ENCODE measurements around the gene C2CD2L.
A peak's percentile ranks its signal among the peaks of the same experiment; 100 is the strongest.

Gene C2CD2L

DNA sequence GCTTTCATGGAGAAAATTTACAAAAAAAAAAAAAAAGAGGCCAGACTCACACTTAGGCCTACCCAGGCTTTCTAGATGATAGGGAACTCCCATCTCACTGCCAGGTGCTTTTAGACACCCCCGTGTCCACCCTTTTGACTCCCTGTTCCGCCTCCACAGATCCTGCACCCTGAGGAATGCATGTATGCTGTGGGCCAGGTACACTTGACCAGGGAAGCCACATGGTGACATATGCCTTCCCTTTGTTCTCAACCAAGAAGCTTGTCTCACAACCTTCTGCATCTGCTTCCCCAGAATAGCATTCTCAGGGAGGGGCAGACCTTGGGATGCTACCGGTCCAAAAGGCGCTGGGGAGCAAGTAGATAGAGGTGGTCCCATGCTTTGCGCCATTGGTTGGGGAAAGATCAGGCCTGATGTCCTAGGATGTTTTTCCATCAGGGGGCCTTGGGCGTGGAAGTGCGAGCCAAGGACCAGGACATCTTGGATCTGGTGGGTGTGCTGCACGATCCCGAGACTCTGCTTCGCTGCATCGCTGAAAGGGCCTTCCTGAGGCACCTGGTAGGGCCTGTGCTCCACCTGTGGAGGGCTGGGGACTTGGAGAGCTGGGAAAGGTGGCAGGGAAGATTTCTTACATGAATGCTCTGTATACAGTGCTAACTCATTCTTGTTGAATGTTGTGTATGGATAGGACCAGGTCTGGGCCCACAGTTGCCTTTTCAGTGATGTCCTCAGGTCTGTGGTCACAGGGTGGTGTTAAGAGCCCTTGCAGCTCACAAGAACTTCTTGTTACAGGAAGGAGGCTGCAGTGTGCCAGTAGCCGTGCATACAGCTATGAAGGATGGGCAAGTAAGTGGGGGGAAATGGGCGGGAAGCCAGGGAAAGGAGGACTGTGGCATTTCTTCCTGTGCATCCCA is 14.9 kb upstream of the C2CD2L start:
- TF ChIP-seq, protein P1, sequence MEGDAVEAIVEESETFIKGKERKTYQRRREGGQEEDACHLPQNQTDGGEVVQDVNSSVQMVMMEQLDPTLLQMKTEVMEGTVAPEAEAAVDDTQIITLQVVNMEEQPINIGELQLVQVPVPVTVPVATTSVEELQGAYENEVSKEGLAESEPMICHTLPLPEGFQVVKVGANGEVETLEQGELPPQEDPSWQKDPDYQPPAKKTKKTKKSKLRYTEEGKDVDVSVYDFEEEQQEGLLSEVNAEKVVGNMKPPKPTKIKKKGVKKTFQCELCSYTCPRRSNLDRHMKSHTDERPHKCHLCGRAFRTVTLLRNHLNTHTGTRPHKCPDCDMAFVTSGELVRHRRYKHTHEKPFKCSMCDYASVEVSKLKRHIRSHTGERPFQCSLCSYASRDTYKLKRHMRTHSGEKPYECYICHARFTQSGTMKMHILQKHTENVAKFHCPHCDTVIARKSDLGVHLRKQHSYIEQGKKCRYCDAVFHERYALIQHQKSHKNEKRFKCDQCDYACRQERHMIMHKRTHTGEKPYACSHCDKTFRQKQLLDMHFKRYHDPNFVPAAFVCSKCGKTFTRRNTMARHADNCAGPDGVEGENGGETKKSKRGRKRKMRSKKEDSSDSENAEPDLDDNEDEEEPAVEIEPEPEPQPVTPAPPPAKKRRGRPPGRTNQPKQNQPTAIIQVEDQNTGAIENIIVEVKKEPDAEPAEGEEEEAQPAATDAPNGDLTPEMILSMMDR (conservative IDR thresholded peaks at IDR 0.05; ENCODE audit: low read depth, low read length), result no peak
- Histone ChIP-seq H3K4me3 (IDR thresholded peaks at IDR 0.05; ENCODE audit: insufficient read depth, low read depth, low read length) (no peak overlapping the region), H2AFZ (ENCODE audit: low read depth) (no peak overlapping the region), H3K4me2 (no peak overlapping the region), H4K20me1 (ENCODE audit: insufficient read depth) (peaks cover 9% of the 10 kb centered on the region), H3K79me2 (ENCODE audit: insufficient read depth, low read depth) (peaks cover 24% of the 10 kb centered on the region), H3K27ac (peak overlapping the region; percentile 69; the same call in 1 of the 2 replicates), H3K9ac (no peak overlapping the region), H3K4me1 (ENCODE audit: low read depth, poor library complexity, severe bottlenecking) (peaks cover 29% of the 10 kb centered on the region), H3K27me3 (ENCODE audit: insufficient read depth, low read depth) (no peaks in the 10 kb centered on the region), H3K36me3 (ENCODE audit: insufficient read depth) (0 out of 2 replicates have a peak, but pooled peaks cover 3% of the 10 kb centered on the region)

DNA sequence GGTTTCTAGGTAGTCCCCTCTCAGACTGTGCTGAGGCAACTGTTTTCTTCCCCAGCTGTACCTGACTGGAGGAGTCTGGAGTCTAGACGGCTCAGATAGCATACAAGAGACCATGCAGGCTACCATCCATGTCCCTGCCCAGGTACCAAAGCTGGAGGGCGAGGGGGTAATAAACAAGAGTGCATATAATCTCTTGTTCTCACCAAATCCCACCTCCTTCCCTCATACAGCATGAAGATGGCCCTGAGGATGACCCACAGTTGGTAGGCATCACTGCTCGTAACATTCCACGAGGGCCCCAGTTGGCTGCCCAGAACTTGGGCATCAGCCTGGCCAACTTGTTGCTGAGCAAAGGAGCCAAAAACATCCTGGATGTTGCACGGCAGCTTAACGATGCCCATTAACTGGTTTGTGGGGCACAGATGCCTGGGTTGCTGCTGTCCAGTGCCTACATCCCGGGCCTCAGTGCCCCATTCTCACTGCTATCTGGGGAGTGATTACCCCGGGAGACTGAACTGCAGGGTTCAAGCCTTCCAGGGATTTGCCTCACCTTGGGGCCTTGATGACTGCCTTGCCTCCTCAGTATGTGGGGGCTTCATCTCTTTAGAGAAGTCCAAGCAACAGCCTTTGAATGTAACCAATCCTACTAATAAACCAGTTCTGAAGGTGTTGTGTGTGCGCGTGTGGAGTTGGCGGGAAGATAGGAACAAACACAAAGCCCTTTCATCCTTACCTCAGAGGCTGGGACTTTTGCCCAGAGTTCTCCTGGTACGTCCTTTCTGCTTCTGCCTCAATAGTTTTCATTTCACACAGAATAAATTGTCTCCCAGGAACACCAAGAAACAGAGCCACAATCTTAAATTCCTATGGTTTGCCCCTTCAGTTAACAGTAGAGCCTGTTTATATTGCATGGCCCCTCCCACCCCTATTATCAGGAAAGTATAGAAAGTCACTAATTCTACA is 14.0 kb upstream of the C2CD2L start:
- Histone ChIP-seq H3K27ac (peak overlapping the region; percentile 69; the same call in 1 of the 2 replicates), H3K4me1 (ENCODE audit: low read depth, poor library complexity, severe bottlenecking) (peaks cover 21% of the 10 kb centered on the region), H3K36me3 (ENCODE audit: insufficient read depth) (0 out of 2 replicates have a peak, but pooled peaks cover 3% of the 10 kb centered on the region), H3K79me2 (ENCODE audit: insufficient read depth, low read depth) (peaks cover 24% of the 10 kb centered on the region), H2AFZ (ENCODE audit: low read depth) (no peak overlapping the region), H3K4me3 (IDR thresholded peaks at IDR 0.05; ENCODE audit: insufficient read depth, low read depth, low read length) (no peak overlapping the region), H3K27me3 (ENCODE audit: insufficient read depth, low read depth) (no peaks in the 10 kb centered on the region), H3K4me2 (peak overlapping the region; percentile 91), H4K20me1 (ENCODE audit: insufficient read depth) (peaks cover 9% of the 10 kb centered on the region), H3K9ac (peak overlapping the region; percentile 87; the same call in 1 of the 2 replicates)
- TF ChIP-seq, protein P1 (conservative IDR thresholded peaks at IDR 0.05; ENCODE audit: low read depth, low read length), result no peak

DNA sequence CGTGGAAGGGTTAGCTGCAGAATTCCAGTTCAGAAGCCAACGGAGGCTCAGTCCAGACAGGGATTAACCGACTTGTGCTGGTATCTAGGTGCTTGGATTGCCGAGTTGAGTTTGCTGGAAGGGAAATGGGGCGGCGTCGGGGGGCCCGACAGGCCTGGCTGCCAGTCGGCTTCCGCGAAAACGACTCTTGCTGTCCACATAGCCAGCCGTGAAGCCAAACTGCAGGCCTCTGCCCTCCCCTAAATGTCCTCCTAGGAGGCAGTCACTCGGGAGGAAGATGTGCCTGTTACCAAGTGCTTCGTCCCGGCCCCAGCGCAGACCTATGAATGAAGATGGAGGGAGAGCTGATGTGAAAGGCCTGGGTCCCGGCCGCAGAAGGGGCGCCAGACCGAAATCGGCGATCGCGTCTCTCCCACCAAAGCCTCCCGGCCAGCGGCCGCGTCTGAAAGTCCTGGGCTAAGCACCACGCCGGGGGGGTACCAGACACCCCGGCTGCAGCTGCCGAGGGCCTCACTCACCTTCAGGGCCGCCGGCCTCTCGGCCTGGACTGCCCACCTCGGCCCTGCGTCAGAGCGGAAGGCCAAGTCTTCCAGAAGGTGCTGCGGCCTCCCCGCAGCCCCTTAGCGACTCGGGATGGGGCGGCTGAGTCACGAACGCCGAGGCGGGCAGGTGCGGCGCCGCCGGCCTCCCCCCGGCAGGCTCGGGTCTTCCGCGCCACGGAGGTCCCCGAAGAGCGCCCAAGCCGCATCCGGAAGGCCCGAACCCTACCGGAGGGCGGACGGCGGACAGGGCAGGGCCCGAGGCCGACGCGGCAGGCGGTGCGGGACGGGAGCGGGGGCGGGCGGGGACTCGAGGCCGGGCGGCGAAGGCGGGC is 13.0 kb upstream of the C2CD2L start:
- Histone ChIP-seq H4K20me1 (ENCODE audit: insufficient read depth) (peaks cover 9% of the 10 kb centered on the region), H3K4me1 (ENCODE audit: low read depth, poor library complexity, severe bottlenecking) (peaks cover 21% of the 10 kb centered on the region), H3K9ac (peak overlapping the region; percentile 87), H3K27ac (peak overlapping the region; percentile 69), H3K79me2 (ENCODE audit: insufficient read depth, low read depth) (peaks cover 24% of the 10 kb centered on the region), H3K4me2 (peak overlapping the region; percentile 91), H2AFZ (ENCODE audit: low read depth) (no peak overlapping the region), H3K36me3 (ENCODE audit: insufficient read depth) (0 out of 2 replicates have a peak, but pooled peaks cover 3% of the 10 kb centered on the region), H3K27me3 (ENCODE audit: insufficient read depth, low read depth) (no peaks in the 10 kb centered on the region), H3K4me3 (IDR thresholded peaks at IDR 0.05; ENCODE audit: insufficient read depth, low read depth, low read length) (no peak overlapping the region)
- TF ChIP-seq, protein P1 (conservative IDR thresholded peaks at IDR 0.05; ENCODE audit: low read depth, low read length), result no peak

DNA sequence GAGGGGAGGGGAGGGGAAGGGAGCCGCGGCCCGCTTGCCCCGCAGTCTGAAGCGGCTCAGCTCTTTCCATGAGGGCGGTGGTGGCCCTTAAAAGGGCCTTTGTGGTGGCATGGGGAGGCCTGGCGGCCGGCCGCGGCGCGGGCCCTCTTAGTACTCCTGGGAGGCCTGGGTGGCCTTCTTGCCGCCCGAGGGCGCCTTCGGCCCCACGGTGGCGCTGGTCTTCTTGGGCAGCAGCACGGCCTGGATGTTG is 12.4 kb upstream of the C2CD2L start:
- peak overlapping the region; percentile 87 for H3K9ac ChIP-seq
- no peaks in the 10 kb centered on the region for H3K27me3 ChIP-seq (ENCODE audit: insufficient read depth, low read depth)
- H3K27ac ChIP-seq, result peak overlapping the region; percentile 69
- peaks cover 22% of the 10 kb centered on the region for H3K4me1 ChIP-seq (ENCODE audit: low read depth, poor library complexity, severe bottlenecking)
- H4K20me1 ChIP-seq (ENCODE audit: insufficient read depth), result peaks cover 9% of the 10 kb centered on the region
- H3K4me2 ChIP-seq, result peak overlapping the region; percentile 25; the same call in 1 of the 2 replicates
- no peak overlapping the region for H2AFZ ChIP-seq (ENCODE audit: low read depth)
- peaks cover 27% of the 10 kb centered on the region for H3K79me2 ChIP-seq (ENCODE audit: insufficient read depth, low read depth)
- TF ChIP-seq, protein P1 (conservative IDR thresholded peaks at IDR 0.05; ENCODE audit: low read depth, low read length), result 0 out of 2 replicates have a peak, but pooled peaks have one; percentile 14
- H3K36me3 ChIP-seq (ENCODE audit: insufficient read depth), result 0 out of 2 replicates have a peak, but pooled peaks cover 3% of the 10 kb centered on the region
- H3K4me3 ChIP-seq (IDR thresholded peaks at IDR 0.05; ENCODE audit: insufficient read depth, low read depth, low read length), result no peak overlapping the region

Data from KMS-11 (cell line).